ENCODE measurements around the gene CFAP45. TPM values are rescaled to one million over a fixed set of nuclear protein-coding genes. Genes with fewer than 3 reads are reported as not detected.
A peak's percentile ranks its signal among the peaks of the same experiment; 100 is the strongest.

CFAP45 gene
- total RNA-seq, result 0.64 TPM
- long read RNA-seq, partial matches to known transcripts, result 1 of 4 reads
- long read RNA-seq, other reads (novel, unspliced or antisense), result 3 of 4 reads

GRCh38 chr1:159900086-159900680 lies at the start of gene CFAP45:
Gene CFAP45 (minus strand): TSS chr1:159900165. CDS start chr1:159900098, 67 bp downstream.
- DNase-seq (ENCODE audit: low spot score), result peak; percentile 93

- no peak for DNase-seq (ENCODE audit: low spot score)
Measured at GRCh38 chr1:159949123-159949522, 49.2 kb upstream of the CFAP45 start.

- DNase-seq (ENCODE audit: low spot score), result no peak
Measured at GRCh38 chr1:159947942-159948341, 48.0 kb upstream of the CFAP45 start.

GRCh38 chr1:159946242-159947187 lies 46.5 kb upstream of the CFAP45 start:
- no peak for DNase-seq (ENCODE audit: low spot score)

- DNase-seq (ENCODE audit: low spot score), result peak; percentile 91
Measured at GRCh38 chr1:159945483-159946241, 45.7 kb upstream of the CFAP45 start, which contains the start of gene IGSF9. Gene IGSF9 (minus strand): TSS chr1:159945613. CDS start chr1:159943454, 2,159 bp downstream.

GRCh38 chr1:159944623-159945455 lies 44.9 kb upstream of the CFAP45 start:
- peak; percentile 51 for DNase-seq (ENCODE audit: low spot score)

GRCh38 chr1:159943908-159944622 lies 44.1 kb upstream of the CFAP45 start:
- DNase-seq (ENCODE audit: low spot score), result peak; percentile 86

- peak; percentile 57 for DNase-seq (ENCODE audit: low spot score)
Measured at GRCh38 chr1:159943278-159943640, 43.3 kb upstream of the CFAP45 start.

- peak; percentile 79 for DNase-seq (ENCODE audit: low spot score)
Measured at GRCh38 chr1:159942632-159943277, 42.8 kb upstream of the CFAP45 start.

GRCh38 chr1:159941591-159942560 lies 41.9 kb upstream of the CFAP45 start:
- peak; percentile 68 for DNase-seq (ENCODE audit: low spot score)

- no peak for DNase-seq (ENCODE audit: low spot score)
Measured at GRCh38 chr1:159941141-159941540, 41.2 kb upstream of the CFAP45 start.

GRCh38 chr1:159940006-159940620 lies 40.1 kb upstream of the CFAP45 start:
- DNase-seq (ENCODE audit: low spot score), result no peak

GRCh38 chr1:159939678-159940002 lies 39.7 kb upstream of the CFAP45 start:
- DNase-seq (ENCODE audit: low spot score), result no peak

- DNase-seq (ENCODE audit: low spot score), result no peak
Measured at GRCh38 chr1:159938905-159939677, 39.1 kb upstream of the CFAP45 start.

GRCh38 chr1:159938211-159938852 lies 38.4 kb upstream of the CFAP45 start:
- no peak for DNase-seq (ENCODE audit: low spot score)

- DNase-seq (ENCODE audit: low spot score), result no peak
Measured at GRCh38 chr1:159937054-159937750, 37.2 kb upstream of the CFAP45 start.
